ENCODE results near the gene PER2.

The PER2 gene

DNA sequence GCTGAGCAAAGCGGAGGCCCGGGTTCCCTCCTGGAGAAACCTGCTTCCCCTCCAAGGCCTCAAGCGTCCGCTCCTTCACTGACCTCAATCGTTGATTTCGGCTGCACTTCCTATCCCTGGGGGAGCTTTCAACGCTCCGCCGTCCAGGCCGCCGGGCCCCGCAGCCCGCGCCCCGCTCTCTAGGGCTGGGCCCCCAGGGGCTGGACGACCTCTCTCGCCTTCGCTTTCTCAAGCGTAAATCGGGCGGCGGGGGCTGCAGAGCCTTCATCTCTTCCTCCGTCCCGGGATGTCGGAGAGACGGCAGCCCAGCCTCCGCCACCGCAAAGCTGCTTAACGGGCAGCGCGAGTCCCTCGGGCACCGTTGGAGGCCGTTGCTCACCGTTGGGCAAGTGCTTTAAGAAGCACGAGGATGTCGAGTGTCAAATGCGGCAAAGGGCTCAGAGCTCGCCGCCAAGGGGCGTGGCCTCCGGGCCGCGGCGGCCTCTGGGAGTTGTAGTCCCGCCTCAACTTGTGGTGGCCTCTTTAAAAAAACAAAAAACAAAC, 57.1 kb downstream of the PER2 start:
- no peak for TF ChIP-seq POLR2AphosphoS5 (IDR thresholded peaks at IDR 0.05; ENCODE audit: low read depth, low read length)
- TF ChIP-seq, protein P1, sequence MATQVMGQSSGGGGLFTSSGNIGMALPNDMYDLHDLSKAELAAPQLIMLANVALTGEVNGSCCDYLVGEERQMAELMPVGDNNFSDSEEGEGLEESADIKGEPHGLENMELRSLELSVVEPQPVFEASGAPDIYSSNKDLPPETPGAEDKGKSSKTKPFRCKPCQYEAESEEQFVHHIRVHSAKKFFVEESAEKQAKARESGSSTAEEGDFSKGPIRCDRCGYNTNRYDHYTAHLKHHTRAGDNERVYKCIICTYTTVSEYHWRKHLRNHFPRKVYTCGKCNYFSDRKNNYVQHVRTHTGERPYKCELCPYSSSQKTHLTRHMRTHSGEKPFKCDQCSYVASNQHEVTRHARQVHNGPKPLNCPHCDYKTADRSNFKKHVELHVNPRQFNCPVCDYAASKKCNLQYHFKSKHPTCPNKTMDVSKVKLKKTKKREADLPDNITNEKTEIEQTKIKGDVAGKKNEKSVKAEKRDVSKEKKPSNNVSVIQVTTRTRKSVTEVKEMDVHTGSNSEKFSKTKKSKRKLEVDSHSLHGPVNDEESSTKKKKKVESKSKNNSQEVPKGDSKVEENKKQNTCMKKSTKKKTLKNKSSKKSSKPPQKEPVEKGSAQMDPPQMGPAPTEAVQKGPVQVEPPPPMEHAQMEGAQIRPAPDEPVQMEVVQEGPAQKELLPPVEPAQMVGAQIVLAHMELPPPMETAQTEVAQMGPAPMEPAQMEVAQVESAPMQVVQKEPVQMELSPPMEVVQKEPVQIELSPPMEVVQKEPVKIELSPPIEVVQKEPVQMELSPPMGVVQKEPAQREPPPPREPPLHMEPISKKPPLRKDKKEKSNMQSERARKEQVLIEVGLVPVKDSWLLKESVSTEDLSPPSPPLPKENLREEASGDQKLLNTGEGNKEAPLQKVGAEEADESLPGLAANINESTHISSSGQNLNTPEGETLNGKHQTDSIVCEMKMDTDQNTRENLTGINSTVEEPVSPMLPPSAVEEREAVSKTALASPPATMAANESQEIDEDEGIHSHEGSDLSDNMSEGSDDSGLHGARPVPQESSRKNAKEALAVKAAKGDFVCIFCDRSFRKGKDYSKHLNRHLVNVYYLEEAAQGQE (IDR thresholded peaks at IDR 0.05; ENCODE audit: insufficient read depth in 1 of 2, low read depth in 2 of 2, low read length in 2 of 2): no peak
- TF ChIP-seq TAF1 (IDR thresholded peaks at IDR 0.05; ENCODE audit: borderline replicate concordance, insufficient read depth, low read length): no peak
- no peak for TF ChIP-seq SIN3A (IDR thresholded peaks at IDR 0.05; ENCODE audit: borderline replicate concordance, insufficient read depth, low read length)
- no peak for TF ChIP-seq FOXP2 (optimal IDR thresholded peaks at IDR 0.05; ENCODE audit: borderline replicate concordance, extremely low read depth, extremely low read length, insufficient read depth)

DNA sequence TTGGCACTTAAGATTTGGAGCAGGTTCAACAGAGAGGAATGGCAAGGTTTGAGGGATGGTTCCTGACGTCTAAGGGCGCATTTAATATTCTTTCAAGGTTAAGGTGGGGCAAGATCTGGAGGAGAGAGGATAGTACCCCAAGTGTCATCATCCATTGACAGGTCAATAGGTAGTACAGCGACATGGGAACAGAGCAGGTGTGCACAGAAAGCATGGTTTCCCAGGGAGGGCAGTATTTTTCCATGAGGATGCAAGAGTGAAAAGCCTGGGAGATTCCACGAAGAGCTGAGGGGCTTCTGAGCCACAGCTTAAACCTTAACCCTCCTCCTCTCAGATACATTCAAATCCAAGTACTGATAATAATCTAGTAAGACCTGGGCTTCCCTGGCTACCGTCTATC, 57.7 kb downstream of the PER2 start:
- TF ChIP-seq TAF1 (IDR thresholded peaks at IDR 0.05; ENCODE audit: borderline replicate concordance, insufficient read depth, low read length): no peak
- TF ChIP-seq POLR2AphosphoS5 (IDR thresholded peaks at IDR 0.05; ENCODE audit: low read depth, low read length): no peak
- TF ChIP-seq SIN3A (IDR thresholded peaks at IDR 0.05; ENCODE audit: borderline replicate concordance, insufficient read depth, low read length): no peak
- TF ChIP-seq FOXP2 (optimal IDR thresholded peaks at IDR 0.05; ENCODE audit: borderline replicate concordance, extremely low read depth, extremely low read length, insufficient read depth): no peak
- TF ChIP-seq, protein P1 (IDR thresholded peaks at IDR 0.05; ENCODE audit: insufficient read depth in 1 of 2, low read depth in 2 of 2, low read length in 2 of 2): no peak

DNA sequence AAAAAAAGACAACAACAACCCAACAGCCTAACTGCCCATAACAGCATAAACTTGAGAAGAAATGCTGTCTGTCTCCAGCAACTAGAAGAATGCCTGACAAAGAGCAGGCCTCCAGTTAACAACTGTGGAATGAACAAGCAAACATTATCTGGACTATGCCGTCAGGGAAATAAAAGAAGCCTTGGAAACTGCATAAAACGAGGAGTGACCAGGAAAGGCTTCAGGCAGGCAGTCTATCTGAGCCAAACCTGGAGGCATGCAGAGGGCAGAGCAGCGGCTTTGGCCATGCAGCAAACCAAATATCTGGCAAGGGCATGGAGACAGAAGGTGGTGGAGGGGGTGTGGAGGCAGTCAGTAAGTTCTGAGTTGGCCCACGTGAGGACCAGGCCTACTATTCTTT, 59.7 kb downstream of the PER2 start:
- TF ChIP-seq TAF1 (IDR thresholded peaks at IDR 0.05; ENCODE audit: borderline replicate concordance, insufficient read depth, low read length): no peak
- TF ChIP-seq FOXP2 (optimal IDR thresholded peaks at IDR 0.05; ENCODE audit: borderline replicate concordance, extremely low read depth, extremely low read length, insufficient read depth): no peak
- TF ChIP-seq SIN3A (IDR thresholded peaks at IDR 0.05; ENCODE audit: borderline replicate concordance, insufficient read depth, low read length): no peak
- TF ChIP-seq POLR2AphosphoS5 (IDR thresholded peaks at IDR 0.05; ENCODE audit: low read depth, low read length): no peak
- TF ChIP-seq, protein P1 (IDR thresholded peaks at IDR 0.05; ENCODE audit: insufficient read depth in 1 of 2, low read depth in 2 of 2, low read length in 2 of 2): no peak

DNA sequence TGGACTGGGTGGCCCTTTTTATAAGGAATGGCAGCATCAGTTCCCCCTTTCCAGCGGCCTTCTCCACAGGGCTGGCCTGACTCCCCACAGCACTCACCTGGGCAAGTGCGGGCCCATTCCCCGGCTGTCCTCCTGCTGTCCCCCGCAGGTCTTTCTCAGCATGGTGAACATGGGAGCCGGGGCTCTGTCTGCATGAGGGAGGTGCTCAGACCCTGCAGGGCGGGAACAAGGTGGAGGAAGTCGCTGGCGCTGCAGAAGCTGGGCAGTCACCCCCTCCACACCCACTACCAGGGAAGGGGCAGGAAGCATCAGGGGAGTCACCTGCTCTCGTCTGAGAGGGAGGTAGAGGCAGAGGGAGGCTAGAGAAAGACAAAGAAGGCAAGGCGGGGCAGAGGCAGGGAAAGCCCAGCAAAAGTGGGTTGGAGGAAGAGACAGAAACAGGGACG, 60.8 kb downstream of the PER2 start:
- TF ChIP-seq TAF1 (IDR thresholded peaks at IDR 0.05; ENCODE audit: borderline replicate concordance, insufficient read depth, low read length): no peak
- TF ChIP-seq POLR2AphosphoS5 (IDR thresholded peaks at IDR 0.05; ENCODE audit: low read depth, low read length): no peak
- TF ChIP-seq, protein P1 (IDR thresholded peaks at IDR 0.05; ENCODE audit: insufficient read depth in 1 of 2, low read depth in 2 of 2, low read length in 2 of 2): no peak
- no peak for TF ChIP-seq SIN3A (IDR thresholded peaks at IDR 0.05; ENCODE audit: borderline replicate concordance, insufficient read depth, low read length)
- TF ChIP-seq FOXP2 (optimal IDR thresholded peaks at IDR 0.05; ENCODE audit: borderline replicate concordance, extremely low read depth, extremely low read length, insufficient read depth): no peak
